Osteoblast (primary cell): ENCODE results near the gene BACE1-AS. TPM values are rescaled to one million over a fixed set of nuclear protein-coding genes. Genes with fewer than 3 reads are reported as not detected.
"Not testable (repeated sequence)": the region's sequence is repeated elsewhere in the genome, so short reads cannot be mapped to it uniquely, and the experiment has no call there.

Source experiments
- DNase-seq: peaks from one replicate; pipeline ENCODE4 v3.0.0; 2011; ENCODE audit warnings: low spot score, mixed read lengths; ENCODE audit not compliant: insufficient read length; ENCODE audit errors: missing footprints
- H2AFZ ChIP-seq: 2 replicates; pipeline ENCODE4 v1.6.0; 2011; ENCODE audit warnings: mild to moderate bottlenecking, low read length
- H3K27ac ChIP-seq: 2 replicates; pipeline ENCODE4 v1.5.1; 2011; ENCODE audit warnings: mild to moderate bottlenecking, low read depth, low read length, moderate library complexity
- H3K27me3 ChIP-seq: 2 replicates; pipeline ENCODE4 v1.6.0; 2012; ENCODE audit warnings: mild to moderate bottlenecking, control low read depth, inconsistent platforms, low read length, moderate library complexity; ENCODE audit not compliant: insufficient read depth
- H3K36me3 ChIP-seq: 2 replicates; pipeline ENCODE4 v1.5.1; 2011; ENCODE audit warnings: mild to moderate bottlenecking, low read length, control low read depth, moderate library complexity; ENCODE audit not compliant: insufficient read depth
- H3K4me1 ChIP-seq: 2 replicates; pipeline ENCODE4 v1.5.1; 2011; ENCODE audit warnings: mild to moderate bottlenecking, low read length, control low read depth, moderate library complexity; ENCODE audit not compliant: insufficient read depth
- H3K4me2 ChIP-seq: 2 replicates; pipeline ENCODE4 v1.6.0; 2011; ENCODE audit warnings: mild to moderate bottlenecking, low read length; ENCODE audit not compliant: insufficient read depth
- H3K4me3 ChIP-seq: fragments of 200-600 bp; sonication (generic); 3 replicates; pipeline ENCODE4 v1.5.1; 2012; ENCODE audit warnings: mild to moderate bottlenecking, low read length, inconsistent platforms; ENCODE audit not compliant: insufficient read depth
- H3K79me2 ChIP-seq: 2 replicates; pipeline ENCODE4 v1.6.0; 2012; ENCODE audit warnings: mild to moderate bottlenecking, low read length, control low read depth, inconsistent platforms; ENCODE audit not compliant: insufficient read depth
- H3K9me3 ChIP-seq: 2 replicates; pipeline ENCODE4 v1.5.1; 2011; ENCODE audit warnings: low read depth, low read length, control low read depth
- H4K20me1 ChIP-seq: 2 replicates; pipeline ENCODE4 v1.6.0; 2012; ENCODE audit warnings: mild to moderate bottlenecking, low read length, control low read depth; ENCODE audit not compliant: insufficient read depth
- CTCF ChIP-seq: IDR thresholded peaks from 2 replicates; pipeline ENCODE4 v1.5.1; 2011; ENCODE audit warnings: mild to moderate bottlenecking, low read depth, low read length, moderate library complexity; ENCODE audit errors: extremely low read depth
- total RNA-seq: library from RNA; depleted of rRNA; stranded (reverse); fragments of >200 nt; gene quantifications from 2 replicates; pipeline ENCODE4 v1.2.3, GENCODE V29; 2012

The BACE1-AS gene
- total RNA-seq, 1 donor = 4.0 TPM

- TF ChIP-seq CTCF = no peak
These were observed 27.6 kb downstream of the BACE1-AS start for GRCh38 chr11:117318738-117319137.

GRCh38 chr11:117319214-117319840 lies 28.2 kb downstream of the BACE1-AS start:
- TF ChIP-seq CTCF = no peak
- H4K20me1 ChIP-seq = peaks cover 8% of the 10 kb centered on the region
- H3K9me3 ChIP-seq = no peaks in the 10 kb centered on the region
- no peak overlapping the region for H3K4me3 ChIP-seq
- DNase-seq = peak; percentile 81
- H2AFZ ChIP-seq = no peak overlapping the region
- H3K4me2 ChIP-seq = peak overlapping the region; percentile 45
- H3K4me1 ChIP-seq = peaks cover 21% of the 10 kb centered on the region
- H3K27ac ChIP-seq = peak overlapping the region; percentile 0
- H3K36me3 ChIP-seq = no peaks in the 10 kb centered on the region
- H3K27me3 ChIP-seq = no peaks in the 10 kb centered on the region
- peaks cover 14% of the 10 kb centered on the region for H3K79me2 ChIP-seq

More at GRCh38 chr11:117318738-117319137, 27.6 kb downstream of the BACE1-AS start:
- H3K4me1 ChIP-seq = peaks cover 27% of the 10 kb centered on the region
- peaks cover 20% of the 10 kb centered on the region for H3K79me2 ChIP-seq
- H3K27me3 ChIP-seq = no peaks in the 10 kb centered on the region
- peaks cover 14% of the 10 kb centered on the region for H4K20me1 ChIP-seq
- no peak for DNase-seq
- H3K36me3 ChIP-seq = no peaks in the 10 kb centered on the region
- no peak overlapping the region for H2AFZ ChIP-seq
- H3K4me3 ChIP-seq = no peak overlapping the region
- H3K27ac ChIP-seq = peak overlapping the region; percentile 0
- H3K4me2 ChIP-seq = no peak overlapping the region
- no peaks in the 10 kb centered on the region for H3K9me3 ChIP-seq

GRCh38 chr11:117327255-117327566 lies 36.1 kb downstream of the BACE1-AS start:
- H3K36me3 ChIP-seq, H3K27me3 ChIP-seq, H3K9me3 ChIP-seq, DNase-seq: not testable (repeated sequence)
- Histone ChIP-seq H3K4me2 (peak overlapping the region; percentile 87), H3K4me3 (peak overlapping the region; percentile 91), H3K27ac (peak overlapping the region; percentile 90), H4K20me1 (peaks cover 12% of the 10 kb centered on the region), H3K4me1 (peaks cover 11% of the 10 kb centered on the region), H2AFZ (peak overlapping the region; percentile 63), H3K79me2 (peaks cover 32% of the 10 kb centered on the region)

- peak within 1 kb of the TSS; percentile 91 for H3K4me3 ChIP-seq
- DNase-seq = peak; percentile 99
- H3K36me3 ChIP-seq = no peaks in the 10 kb centered on the region
- peaks cover 36% of the 10 kb centered on the region for H3K79me2 ChIP-seq
- peak within 1 kb of the TSS; percentile 87 for H3K4me2 ChIP-seq
- no peaks in the 10 kb centered on the region for H3K9me3 ChIP-seq
- no peaks in the 10 kb centered on the region for H3K27me3 ChIP-seq
- H2AFZ ChIP-seq = peak within 1 kb of the TSS; percentile 79
- H3K27ac ChIP-seq = peak within 1 kb of the TSS; percentile 90
- H3K4me1 ChIP-seq = peaks cover 11% of the 10 kb centered on the region
- TF ChIP-seq CTCF = no peak
- H4K20me1 ChIP-seq = peaks cover 16% of the 10 kb centered on the region
These were observed 36.6 kb downstream of the BACE1-AS start, which contains the start of gene CEP164 for GRCh38 chr11:117327567-117328374. Gene CEP164 (plus strand): TSS chr11:117327854. CDS start chr11:117338587, 10,733 bp downstream.
